Kidney (tissue), 14 donors: Measurements from ENCODE around the gene CRYAB. TPM values are rescaled to one million over a fixed set of nuclear protein-coding genes. Genes with fewer than 3 reads are reported as not detected.
"Not testable (repeated sequence)": the region's sequence is repeated elsewhere in the genome, so short reads cannot be mapped to it uniquely, and the experiment has no call there.

Source experiments
- DNase-seq, 5 donors: peaks; one replicate each; pipeline ENCODE4 v3.0.0-alpha.2; 2013 to 2020
- FAIRE-seq: peaks from 2 replicates; lab custom pipeline; 2012; peaks lifted over from hg19 to GRCh38; lab: Jason Lieb, UNC
- H3K27ac ChIP-seq, 2 donors: one replicate each; pipeline ENCODE4 v1.7.0; 2013; ENCODE audit warnings: low read depth in 2 of 2, low read length in 2 of 2, inconsistent platforms in 1 of 2
- H3K27me3 ChIP-seq: one replicate; pipeline ENCODE4 v1.7.1; 2013; ENCODE audit warnings: low read length, inconsistent platforms; ENCODE audit not compliant: control insufficient read depth, insufficient read depth
- H3K36me3 ChIP-seq, 3 donors: one replicate each; pipeline versions ENCODE4 v1.7.0 to v1.7.1; 2013; ENCODE audit warnings: low read length in 3 of 3, control low read depth in 1 of 3, inconsistent platforms in 1 of 3; ENCODE audit not compliant: insufficient read depth in 3 of 3, control insufficient read depth in 2 of 3
- H3K4me1 ChIP-seq, 3 donors: one replicate each; pipeline versions ENCODE4 v1.7.0 to v1.7.1; 2013; ENCODE audit warnings: low read length in 3 of 3, inconsistent platforms in 1 of 3, low read depth in 1 of 3; ENCODE audit not compliant: control insufficient read depth in 2 of 3, insufficient read depth in 2 of 3
- H3K4me3 ChIP-seq, 3 donors: one replicate each; pipeline versions ENCODE4 v1.7.0 to v1.8.1; 2013; ENCODE audit warnings: low read length in 3 of 3, control low read depth in 1 of 3, inconsistent platforms in 1 of 3
- H3K9ac ChIP-seq, 3 donors: one replicate each; pipeline versions ENCODE4 v1.7.0 to v1.7.1; 2013; ENCODE audit warnings: low read length in 3 of 3, control low read depth in 1 of 3, inconsistent platforms in 1 of 3
- H3K9me3 ChIP-seq, 3 donors: one replicate each; pipeline versions ENCODE4 v1.7.0 to v1.7.1; 2013; ENCODE audit warnings: low read length in 3 of 3, control low read depth in 1 of 3, inconsistent platforms in 1 of 3; ENCODE audit not compliant: control insufficient read depth in 2 of 3, insufficient read depth in 1 of 3
- CTCF ChIP-seq: IDR thresholded peaks from 3 replicates; pipeline ENCODE4 v1.5.1; 2012; ENCODE audit warnings: mild to moderate bottlenecking, moderate library complexity, borderline replicate concordance; ENCODE audit not compliant: insufficient read depth; ENCODE audit errors: extremely low read depth
- intact Hi-C: fragments of 100-400 bp; cut with DNase I; formaldehyde crosslinking; loops from one replicate; pipeline ENCODE4 v1.11.1; 2022
- polyA plus RNA-seq: library from polyadenylated mRNA; stranded (reverse); fragments of 350-450 nt; fragmentation: Illumina TruSeq; extraction: RNeasy Lipid Tissue Mini Kit (QIAGEN cat#74804); gene quantifications from one replicate; pipeline ENCODE4 v1.2.3, GENCODE V29; 2014; ENCODE audit warnings: low read depth, low replicate concordance; ENCODE audit not compliant: insufficient read depth
- total RNA-seq: library from RNA; stranded (reverse); fragmentation: NEBNext Ultra II Directional; extraction: Animal tissue kit (Norgen Biotek cat#: 25700); gene quantifications from one replicate; pipeline ENCODE4 v1.2.1, GENCODE V29; 2021
- donor health status: control.
- donor health status: control.
- donor health status: control.
- donor health status: control.
- donor health status: control.
- donor health status: DM: yes; HTN: yes; CAD: no.
- donor health status: Normal renal cell carcinoma (clear cell type).

The CRYAB gene
- total and polyA plus RNA-seq, 2 donors from 2014 or later: 1,312 to 1,857 TPM

GRCh38 chr11:111905411-111905810, 6.2 kb downstream of the CRYAB start:
- Histone ChIP-seq H3K4me1 (no peaks in the 10 kb centered on the region), H3K27ac (no peak overlapping the region), H3K36me3 (no peaks in the 10 kb centered on the region), H3K9ac (no peak overlapping the region), H3K9me3 (no peaks in the 10 kb centered on the region), H3K27me3 (no peaks in the 10 kb centered on the region), H3K4me3 (no peak overlapping the region)
- intact Hi-C loops: no loop called here
- no peak for TF ChIP-seq CTCF
- no peak for DNase-seq
- FAIRE-seq: no peak

GRCh38 chr11:111886844-111887243, 24.7 kb downstream of the CRYAB start:
- no peak for TF ChIP-seq CTCF
- Histone ChIP-seq H3K27me3 (no peaks in the 10 kb centered on the region), H3K36me3 (no peaks in the 10 kb centered on the region), H3K27ac (no peak overlapping the region), H3K9me3 (no peaks in the 10 kb centered on the region), H3K4me1 (no peaks in the 10 kb centered on the region), H3K4me3 (no peak overlapping the region), H3K9ac (no peak overlapping the region)
- intact Hi-C loops: no loop called here
- no peak for DNase-seq
- FAIRE-seq: no peak

- intact Hi-C loops: no loop called here
- Histone ChIP-seq H3K27ac (no peak overlapping the region), H3K4me1 (no peaks in the 10 kb centered on the region), H3K27me3 (no peaks in the 10 kb centered on the region), H3K9ac (no peak overlapping the region), H3K9me3 (no peaks in the 10 kb centered on the region), H3K4me3 (no peak overlapping the region), H3K36me3 (no peaks in the 10 kb centered on the region)
- FAIRE-seq: no peak
- no peak for TF ChIP-seq CTCF
- DNase-seq: no peak
Measured at GRCh38 chr11:111886032-111886431, 25.5 kb downstream of the CRYAB start.

- DNase-seq, H3K9ac ChIP-seq, H3K36me3 ChIP-seq, H3K27ac ChIP-seq, H3K27me3 ChIP-seq, H3K4me1 ChIP-seq, intact Hi-C loops, H3K4me3 ChIP-seq, H3K9me3 ChIP-seq, FAIRE-seq: not testable (repeated sequence)
Measured at GRCh38 chr11:111885053-111885452, 26.5 kb downstream of the CRYAB start.
